Liver (tissue), 3 donors: ENCODE results near the gene RBKS.

Source experiments
- CTCF ChIP-seq: fragments of 150-350 bp; IDR thresholded peaks from 2 replicates; pipeline ENCODE4 v1.5.1; 2017; ENCODE audit warnings: improper control_type of control experiment, low read depth, low read length; ENCODE audit not compliant: missing input control
- EGR1 ChIP-seq, 2 donors: IDR thresholded peaks; 2 replicates each; pipeline ENCODE4 v1.6.1; 2016 to 2018; ENCODE audit warnings: antibody characterized with exemption in 2 of 2, low read depth in 2 of 2
- REST ChIP-seq: IDR thresholded peaks from 2 replicates; pipeline ENCODE4 v1.6.1; 2016; ENCODE audit warnings: antibody characterized with exemption, mild to moderate bottlenecking
- TAF1 ChIP-seq: conservative IDR thresholded peaks from 2 replicates; pipeline ENCODE4 v1.6.1; 2016; ENCODE audit warnings: antibody characterized with exemption, mild to moderate bottlenecking
- YY1 ChIP-seq: IDR thresholded peaks from 2 replicates; pipeline ENCODE4 v1.6.1; 2016; ENCODE audit warnings: antibody characterized with exemption, mild to moderate bottlenecking
- donor health status: healthy.
- donor health status: healthy.

- TF ChIP-seq TAF1 (no peak), CTCF (no peak), YY1 (no peak), REST (no peak), EGR1 (IDR thresholded peaks at IDR 0.05; ENCODE audit: low read depth in 2 of 2) (no peak)
Measured at GRCh38 chr2:27796791-27797765, 93.1 kb downstream of the RBKS start.
